K562 (cell line): ENCODE data around the gene HNRNPDL. TPM values are rescaled to one million over a fixed set of nuclear protein-coding genes. Genes with fewer than 3 reads are reported as not detected.

Source experiments
- CGGBP1 ChIP-seq: fragments of 250-450 bp; sonication (Bioruptor Pico); IDR thresholded peaks from 2 replicates; pipeline ENCODE4 v1.9.0; 2021; ENCODE audit warnings: mild to moderate bottlenecking
- E4F1 ChIP-seq: fragments of 250-450 bp; sonication (Bioruptor Pico); IDR thresholded peaks from 2 replicates; pipeline ENCODE4 v1.5.0; 2021; ENCODE audit warnings: mild to moderate bottlenecking, borderline replicate concordance
- ESRRA ChIP-seq: fragments of 450-650 bp; IDR thresholded peaks from 2 replicates; pipeline ENCODE4 v1.6.1; 2014; ENCODE audit warnings: low read depth, mild to moderate bottlenecking, moderate library complexity, borderline replicate concordance
- KAT2B ChIP-seq: IDR thresholded peaks from one replicate; pipeline ENCODE4 v1.6.1; 2012; ENCODE audit warnings: low read depth, mild to moderate bottlenecking, control low read depth, inconsistent platforms, low read length, moderate library complexity
- MAFK ChIP-seq: IDR thresholded peaks from 2 replicates; pipeline ENCODE4 v1.6.1; 2011; ENCODE audit warnings: low read length, improper control_type of control experiment
- THAP12 ChIP-seq: fragments of 250-450 bp; sonication (Bioruptor Pico); IDR thresholded peaks from 2 replicates; pipeline ENCODE4 v1.9.0; 2021; ENCODE audit warnings: mild to moderate bottlenecking, inconsistent platforms
- UBTF ChIP-seq, 2 experiments: IDR thresholded peaks; 2 replicates each; pipeline ENCODE4 v1.6.1; 2012; ENCODE audit warnings: improper control_type of control experiment in 2 of 2, low read depth in 2 of 2, low read length in 2 of 2, borderline replicate concordance in 1 of 2
- ZBTB34 ChIP-seq: fragments of 250-450 bp; sonication (Bioruptor Pico); IDR thresholded peaks from 2 replicates; pipeline ENCODE4 v1.8.0; 2021; ENCODE audit warnings: mild to moderate bottlenecking, moderate library complexity
- ZBTB9 ChIP-seq: fragments of 450-650 bp; formaldehyde crosslinking; IDR thresholded peaks from 2 replicates; pipeline ENCODE4 v1.4.0; 2020; ENCODE audit warnings: mild to moderate bottlenecking, moderate library complexity
- ZNF316 ChIP-seq: fragments of 450-650 bp; IDR thresholded peaks from 2 replicates; pipeline ENCODE4 v1.6.1; 2016
- ZNF717 ChIP-seq: fragments of 250-450 bp; sonication (Bioruptor Pico); IDR thresholded peaks from 2 replicates; pipeline ENCODE4 v1.5.0; 2021
- polyA plus RNA-seq, 8 experiments: library from polyadenylated mRNA; depleted of rRNA in 4 of 8; stranded (reverse) in 5 of 8; unstranded in 3 of 8; fragments of >200 nt; fragmentation: Nextera tagmentation in 2 of 8; fragmentation: Illumina TruSeq in 1 of 8; extraction: Ambion mirVana in 2 of 8; extraction: Trizol in 1 of 8; gene quantifications; 2 replicates each; pipeline versions ENCODE4 v1.2.1 to v1.2.3, GENCODE V29; 2011 to 2014; ENCODE audit warnings: inconsistent platforms in 1 of 8, missing spikeins in 1 of 8
- total RNA-seq, 7 experiments: library from RNA; depleted of rRNA in 6 of 7; stranded (reverse); fragments of >200 nt in 6 of 7; fragmentation: Illumina TruSeq in 2 of 7; extraction: Trizol in 2 of 7; gene quantifications; 2 replicates each; pipeline versions ENCODE4 v1.2.1 to v1.2.3, GENCODE V29; 2011 to 2021; ENCODE audit warnings: low replicate concordance in 1 of 7

HNRNPDL gene
- total and polyA plus RNA-seq, 9 of the 15 experiments (the other 6 are each of a cell fraction or from before 2014, with no cell fraction given): 243 to 652 (median 351) TPM

- TF ChIP-seq KAT2B: no peak
- no peak for TF ChIP-seq E4F1
- no peak for TF ChIP-seq UBTF (IDR thresholded peaks at IDR 0.05; ENCODE audit: borderline replicate concordance in 1 of 2, low read depth in 2 of 2, low read length in 2 of 2)
- no peak for TF ChIP-seq ZBTB34
- no peak for TF ChIP-seq ESRRA
- no peak for TF ChIP-seq ZNF717 (CRISPR knock-in tag)
- no peak for TF ChIP-seq CGGBP1 (CRISPR knock-in tag)
- no peak for TF ChIP-seq ZBTB9
- no peak for TF ChIP-seq ZNF316
- no peak for TF ChIP-seq MAFK
- no peak for TF ChIP-seq THAP12
These were observed 32.7 kb downstream of the HNRNPDL start (continued) for GRCh38 chr4:82397527-82397926.
